MM.1S (cell line): ENCODE data around the gene KCNG2.

Experiments used
- EZH2phosphoT487 ChIP-seq: fragments of 300-600 bp; sonication (generic); IDR thresholded peaks from 2 replicates; pipeline ENCODE4 v1.6.1; 2018; ENCODE audit warnings: antibody characterized with exemption, low read length
- TF ChIP-seq, protein P1 (sequence below): fragments of 300-600 bp; sonication (generic); IDR thresholded peaks from 2 replicates; pipeline ENCODE4 v1.5.1; 2016; ENCODE audit warnings: antibody characterized with exemption, low read length, mixed read lengths

DNA sequence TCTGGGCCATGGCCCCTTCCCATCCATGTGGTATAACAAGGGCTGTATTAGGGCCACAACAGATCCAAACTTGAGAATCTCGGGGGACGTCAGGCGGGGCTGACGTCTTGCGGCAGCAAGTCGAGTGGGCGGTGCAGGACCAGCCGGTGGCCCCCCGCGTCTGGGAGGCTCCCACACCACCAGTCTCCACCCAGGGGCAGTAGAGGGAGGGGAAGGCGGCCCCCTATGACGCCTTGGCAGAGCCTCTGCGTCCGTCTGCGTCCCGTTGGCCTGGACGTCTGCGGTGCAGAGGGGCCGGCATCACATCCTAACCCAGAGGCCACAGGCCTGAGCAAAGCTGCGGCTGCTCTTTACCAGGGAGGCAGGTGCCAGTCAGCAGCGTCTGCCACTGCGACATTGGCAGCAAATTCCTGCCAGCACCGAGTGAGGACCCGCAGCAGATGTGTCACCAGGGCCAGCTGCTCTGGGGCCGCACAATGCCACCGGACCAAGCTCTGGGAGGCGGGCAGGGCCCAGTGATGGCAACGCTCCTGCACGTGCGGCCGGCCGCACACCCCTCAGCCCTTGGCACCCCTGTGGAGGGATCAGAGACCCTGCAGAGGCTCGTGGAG lies 73.8 kb downstream of the KCNG2 start:
- TF ChIP-seq, protein P1, sequence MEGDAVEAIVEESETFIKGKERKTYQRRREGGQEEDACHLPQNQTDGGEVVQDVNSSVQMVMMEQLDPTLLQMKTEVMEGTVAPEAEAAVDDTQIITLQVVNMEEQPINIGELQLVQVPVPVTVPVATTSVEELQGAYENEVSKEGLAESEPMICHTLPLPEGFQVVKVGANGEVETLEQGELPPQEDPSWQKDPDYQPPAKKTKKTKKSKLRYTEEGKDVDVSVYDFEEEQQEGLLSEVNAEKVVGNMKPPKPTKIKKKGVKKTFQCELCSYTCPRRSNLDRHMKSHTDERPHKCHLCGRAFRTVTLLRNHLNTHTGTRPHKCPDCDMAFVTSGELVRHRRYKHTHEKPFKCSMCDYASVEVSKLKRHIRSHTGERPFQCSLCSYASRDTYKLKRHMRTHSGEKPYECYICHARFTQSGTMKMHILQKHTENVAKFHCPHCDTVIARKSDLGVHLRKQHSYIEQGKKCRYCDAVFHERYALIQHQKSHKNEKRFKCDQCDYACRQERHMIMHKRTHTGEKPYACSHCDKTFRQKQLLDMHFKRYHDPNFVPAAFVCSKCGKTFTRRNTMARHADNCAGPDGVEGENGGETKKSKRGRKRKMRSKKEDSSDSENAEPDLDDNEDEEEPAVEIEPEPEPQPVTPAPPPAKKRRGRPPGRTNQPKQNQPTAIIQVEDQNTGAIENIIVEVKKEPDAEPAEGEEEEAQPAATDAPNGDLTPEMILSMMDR = no peak
- no peak for TF ChIP-seq EZH2phosphoT487
